Stomach (tissue), 9 donors: ENCODE results near the gene C5orf47. TPM values are rescaled to one million over a fixed set of nuclear protein-coding genes. Genes with fewer than 3 reads are reported as not detected.
A peak's percentile ranks its signal among the peaks of the same experiment; 100 is the strongest.

Source experiments
- DNase-seq, 2 donors: peaks; one replicate each; pipeline versions ENCODE4 v3.0.0 to v3.0.0-alpha.2; 2013 to 2019
- H3K27ac ChIP-seq, 5 donors: fragments of 200-600 bp in 4 of 5; sonication (generic) in 4 of 5; one replicate each; pipeline ENCODE4 v1.5.1; 2013 to 2019; ENCODE audit warnings: mild to moderate bottlenecking in 1 of 5, moderate library complexity in 1 of 5
- H3K27me3 ChIP-seq, 3 donors: fragments of 200-600 bp; sonication (generic); one replicate each; pipeline ENCODE4 v1.5.1; 2017 to 2019; ENCODE audit warnings: mixed run types in 1 of 3
- H3K36me3 ChIP-seq, 4 donors: fragments of 200-600 bp; sonication (generic); 1 replicate in 3 of 4; 2 replicates in 1 of 4; pipeline ENCODE4 v1.5.1; 2016 to 2019
- H3K4me1 ChIP-seq, 4 donors: fragments of 200-600 bp; sonication (generic); one replicate each; pipeline ENCODE4 v1.5.1; 2016 to 2019
- H3K4me3 ChIP-seq, 4 donors: fragments of 200-600 bp; sonication (generic) in 3 of 4; one replicate each; pipeline ENCODE4 v1.5.1; 2016 to 2019; ENCODE audit warnings: mild to moderate bottlenecking in 1 of 4
- H3K9me3 ChIP-seq, 4 donors: fragments of 200-600 bp; sonication (generic); one replicate each; pipeline ENCODE4 v1.5.1; 2016 to 2019
- CTCF ChIP-seq, 7 experiments: fragments of 450-650 bp in 4 of 7; fragments of 200-600 bp in 3 of 7; sonication (generic) in 3 of 7; IDR thresholded peaks; one replicate each; pipeline ENCODE4 v1.5.1; 2016 to 2019; ENCODE audit warnings: antibody characterized with exemption in 7 of 7, control low read depth in 2 of 7, mild to moderate bottlenecking in 1 of 7
- EP300 ChIP-seq: sonication (generic); formaldehyde crosslinking; IDR thresholded peaks from one replicate; pipeline ENCODE4 v1.6.1; 2017; ENCODE audit warnings: antibody characterized with exemption
- POLR2A ChIP-seq, 4 donors: fragments of 450-650 bp; IDR thresholded peaks; one replicate each; pipeline ENCODE4 v1.6.1; 2016; ENCODE audit warnings: antibody characterized with exemption in 4 of 4, control low read depth in 2 of 4, mild to moderate bottlenecking in 1 of 4, moderate library complexity in 1 of 4
- POLR2AphosphoS5 ChIP-seq, 3 donors: sonication (generic); formaldehyde crosslinking; IDR thresholded peaks; one replicate each; pipeline ENCODE4 v1.6.1; 2016; ENCODE audit warnings: antibody characterized with exemption in 3 of 3
- WGBS, 5 donors: extraction: QIAGEN DNeasy Blood & Tissue Kit in 3 of 5; methylation state at CpG; one replicate each; pipeline versions ENCODE4 v1.1.5 to v1.1.7; 2013 to 2018; 5-methylcytosine and 5-hydroxymethylcytosine counted together
- intact Hi-C: fragments of 100-400 bp; cut with DNase I; formaldehyde crosslinking; loops from one replicate; pipeline ENCODE4 v1.15.1; 2023; ENCODE audit warnings: low total_unique reads
- polyA plus RNA-seq, 3 donors: library from polyadenylated mRNA; stranded (reverse); fragments of 200-250 nt; gene quantifications; one replicate each; pipeline ENCODE4 v1.2.3, GENCODE V29; 2013
- total RNA-seq, 5 donors: library from RNA; depleted of rRNA; stranded (reverse); fragments of >200 nt; gene quantifications; one replicate each; pipeline versions ENCODE4 v1.1.0 to v1.2.3, GENCODE V29; 2014 to 2016
- donor health status: healthy with polysubstance abuse.
- donor health status: Bipolar disorder and iron deficiency.
- donor health status: healthy.

Gene C5orf47
- total and polyA plus RNA-seq, 8 donors = not detected

- DNase-seq = no peak
- Histone ChIP-seq H3K27ac (peak overlapping the region in 4 of 5 donors; percentile 13 to 72 (median 54)), H3K4me1 (peaks cover 4 to 46% (median 20%) of the 10 kb centered on the region in 4 donors), H3K27me3 (no peaks in the 10 kb centered on the region), H3K4me3 (no peak overlapping the region), H3K36me3 (peaks cover 24 to 98% (median 91%) of the 10 kb centered on the region in 4 donors), H3K9me3 (no peaks in the 10 kb centered on the region)
- intact Hi-C loops = no loop called here
- no peak for TF ChIP-seq CTCF (IDR thresholded peaks at IDR 0.05)
- TF ChIP-seq EP300 = no peak
- TF ChIP-seq POLR2AphosphoS5 (IDR thresholded peaks at IDR 0.05) = peak in 2 of 3 donors; percentile 3 to 20
- WGBS, 5 donors = 35 to 62% (median 37%) methylated on average over 5 of the region's 5 CpGs
Observed at GRCh38 chr5:173953528-173954090, 35.4 kb upstream of the C5orf47 start.

GRCh38 chr5:173954671-173955521, 34.1 kb upstream of the C5orf47 start:
- peak overlapping the region; percentile 13 to 72 (median 50) for H3K27ac ChIP-seq
- intact Hi-C loops = no loop called here
- peak in 1 of 2 donors; percentile 46 for DNase-seq

GRCh38 chr5:173960986-173961385, 28.0 kb upstream of the C5orf47 start:
- Histone ChIP-seq H3K36me3 (peaks cover 3 to 35% (median 28%) of the 10 kb centered on the region in 4 donors), H3K9me3 (no peaks in the 10 kb centered on the region), H3K27me3 (no peaks in the 10 kb centered on the region), H3K27ac (no peak overlapping the region), H3K4me3 (no peak overlapping the region), H3K4me1 (peaks cover 0 to 17% (median 5%) of the 10 kb centered on the region in 4 donors)
- 68 to 94% (median 76%) methylated on average over 2 of the region's 2 CpGs for WGBS, 5 donors
- intact Hi-C loops = no loop called here
- TF ChIP-seq EP300 (no peak), POLR2A (IDR thresholded peaks at IDR 0.05) (no peak), CTCF (IDR thresholded peaks at IDR 0.05) (no peak), POLR2AphosphoS5 (IDR thresholded peaks at IDR 0.05) (no peak)
- DNase-seq = no peak

More at GRCh38 chr5:173954671-173955521, 34.1 kb upstream of the C5orf47 start:
- peaks cover 4 to 46% (median 20%) of the 10 kb centered on the region in 4 donors for H3K4me1 ChIP-seq
- no peaks in the 10 kb centered on the region for H3K9me3 ChIP-seq
- peaks cover 15 to 91% (median 79%) of the 10 kb centered on the region in 4 donors for H3K36me3 ChIP-seq
- no peak overlapping the region for H3K4me3 ChIP-seq
- 42 to 57% (median 52%) methylated on average over 6 of the region's 6 CpGs for WGBS, 5 donors
- TF ChIP-seq POLR2AphosphoS5 (IDR thresholded peaks at IDR 0.05) = peak in 1 of 3 donors; percentile 5
- no peak for TF ChIP-seq POLR2A (IDR thresholded peaks at IDR 0.05)
- no peaks in the 10 kb centered on the region for H3K27me3 ChIP-seq

- intact Hi-C loops = no loop called here
- Histone ChIP-seq H3K27me3 (no peaks in the 10 kb centered on the region), H3K4me1 (peaks cover 0 to 13% (median 5%) of the 10 kb centered on the region in 4 donors), H3K4me3 (no peak overlapping the region), H3K27ac (no peak overlapping the region), H3K9me3 (no peaks in the 10 kb centered on the region), H3K36me3 (peaks cover 0 to 31% (median 24%) of the 10 kb centered on the region in 4 donors)
- DNase-seq = no peak
- WGBS, 5 donors = 11 to 30% (median 25%) methylated on average over 1 of the region's 1 CpG
- TF ChIP-seq POLR2AphosphoS5 (IDR thresholded peaks at IDR 0.05) (no peak), CTCF (IDR thresholded peaks at IDR 0.05) (no peak), POLR2A (IDR thresholded peaks at IDR 0.05) (no peak), EP300 (no peak)
Observed at GRCh38 chr5:173961418-173961817, 27.6 kb upstream of the C5orf47 start.
